Osteoblast (primary cell): Measurements from ENCODE around the gene FILIP1L. TPM values are rescaled to one million over a fixed set of nuclear protein-coding genes. Genes with fewer than 3 reads are reported as not detected.
A peak's percentile ranks its signal among the peaks of the same experiment; 100 is the strongest.

Source experiments
- DNase-seq: peaks from one replicate; pipeline ENCODE4 v3.0.0; 2011; ENCODE audit warnings: low spot score, mixed read lengths; ENCODE audit not compliant: insufficient read length; ENCODE audit errors: missing footprints
- H2AFZ ChIP-seq: 2 replicates; pipeline ENCODE4 v1.6.0; 2011; ENCODE audit warnings: mild to moderate bottlenecking, low read length
- H3K27ac ChIP-seq: 2 replicates; pipeline ENCODE4 v1.5.1; 2011; ENCODE audit warnings: mild to moderate bottlenecking, low read depth, low read length, moderate library complexity
- H3K27me3 ChIP-seq: 2 replicates; pipeline ENCODE4 v1.6.0; 2012; ENCODE audit warnings: mild to moderate bottlenecking, control low read depth, inconsistent platforms, low read length, moderate library complexity; ENCODE audit not compliant: insufficient read depth
- H3K36me3 ChIP-seq: 2 replicates; pipeline ENCODE4 v1.5.1; 2011; ENCODE audit warnings: mild to moderate bottlenecking, low read length, control low read depth, moderate library complexity; ENCODE audit not compliant: insufficient read depth
- H3K4me1 ChIP-seq: 2 replicates; pipeline ENCODE4 v1.5.1; 2011; ENCODE audit warnings: mild to moderate bottlenecking, low read length, control low read depth, moderate library complexity; ENCODE audit not compliant: insufficient read depth
- H3K4me2 ChIP-seq: 2 replicates; pipeline ENCODE4 v1.6.0; 2011; ENCODE audit warnings: mild to moderate bottlenecking, low read length; ENCODE audit not compliant: insufficient read depth
- H3K4me3 ChIP-seq: fragments of 200-600 bp; sonication (generic); 3 replicates; pipeline ENCODE4 v1.5.1; 2012; ENCODE audit warnings: mild to moderate bottlenecking, low read length, inconsistent platforms; ENCODE audit not compliant: insufficient read depth
- H3K79me2 ChIP-seq: 2 replicates; pipeline ENCODE4 v1.6.0; 2012; ENCODE audit warnings: mild to moderate bottlenecking, low read length, control low read depth, inconsistent platforms; ENCODE audit not compliant: insufficient read depth
- H3K9me3 ChIP-seq: 2 replicates; pipeline ENCODE4 v1.5.1; 2011; ENCODE audit warnings: low read depth, low read length, control low read depth
- H4K20me1 ChIP-seq: 2 replicates; pipeline ENCODE4 v1.6.0; 2012; ENCODE audit warnings: mild to moderate bottlenecking, low read length, control low read depth; ENCODE audit not compliant: insufficient read depth
- CTCF ChIP-seq: IDR thresholded peaks from 2 replicates; pipeline ENCODE4 v1.5.1; 2011; ENCODE audit warnings: mild to moderate bottlenecking, low read depth, low read length, moderate library complexity; ENCODE audit errors: extremely low read depth
- total RNA-seq: library from RNA; depleted of rRNA; stranded (reverse); fragments of >200 nt; gene quantifications from 2 replicates; pipeline ENCODE4 v1.2.3, GENCODE V29; 2012

The FILIP1L gene
- total RNA-seq, 1 donor = 5.8 TPM

- Histone ChIP-seq H3K27ac (peak overlapping the region; percentile 91), H3K9me3 (no peaks in the 10 kb centered on the region), H3K4me3 (peak overlapping the region; percentile 90), H3K27me3 (no peaks in the 10 kb centered on the region), H4K20me1 (no peaks in the 10 kb centered on the region), H3K4me1 (peaks cover 37% of the 10 kb centered on the region), H3K36me3 (peaks cover 9% of the 10 kb centered on the region), H2AFZ (peak overlapping the region; percentile 63), H3K79me2 (peaks cover 54% of the 10 kb centered on the region), H3K4me2 (peak overlapping the region; percentile 81)
- no peak for TF ChIP-seq CTCF
- DNase-seq = peak; percentile 36
These were observed 238.7 kb downstream of the FILIP1L start for GRCh38 chr3:99875581-99875928.

GRCh38 chr3:99874237-99875002, 239.9 kb downstream of the FILIP1L start:
- Histone ChIP-seq H3K27me3 (no peaks in the 10 kb centered on the region), H3K4me1 (peaks cover 37% of the 10 kb centered on the region), H2AFZ (no peak overlapping the region), H3K9me3 (no peaks in the 10 kb centered on the region), H3K36me3 (peaks cover 14% of the 10 kb centered on the region), H3K79me2 (peaks cover 63% of the 10 kb centered on the region), H3K27ac (peak overlapping the region; percentile 91), H3K4me3 (peak overlapping the region; percentile 90), H3K4me2 (peak overlapping the region; percentile 81), H4K20me1 (no peaks in the 10 kb centered on the region)
- no peak for DNase-seq
- no peak for TF ChIP-seq CTCF

GRCh38 chr3:99873269-99874102, 240.8 kb downstream of the FILIP1L start:
- no peak for DNase-seq
- Histone ChIP-seq H3K27ac (peak overlapping the region; percentile 41), H3K36me3 (peaks cover 15% of the 10 kb centered on the region), H4K20me1 (no peaks in the 10 kb centered on the region), H3K4me2 (peak overlapping the region; percentile 81), H2AFZ (no peak overlapping the region), H3K4me3 (peak overlapping the region; percentile 90), H3K27me3 (no peaks in the 10 kb centered on the region), H3K9me3 (no peaks in the 10 kb centered on the region), H3K79me2 (peaks cover 71% of the 10 kb centered on the region), H3K4me1 (peaks cover 37% of the 10 kb centered on the region)
- TF ChIP-seq CTCF = no peak

- Histone ChIP-seq H3K27ac (peak overlapping the region; percentile 41), H3K36me3 (peaks cover 21% of the 10 kb centered on the region), H3K79me2 (peaks cover 77% of the 10 kb centered on the region)
These were observed 241.4 kb downstream of the FILIP1L start for GRCh38 chr3:99872923-99873254.

More at GRCh38 chr3:99872923-99873254, 241.4 kb downstream of the FILIP1L start:
- Histone ChIP-seq H2AFZ (no peak overlapping the region), H4K20me1 (no peaks in the 10 kb centered on the region), H3K9me3 (no peaks in the 10 kb centered on the region), H3K4me2 (peak overlapping the region; percentile 81), H3K4me3 (peak overlapping the region; percentile 16), H3K4me1 (peaks cover 37% of the 10 kb centered on the region), H3K27me3 (no peaks in the 10 kb centered on the region)
- no peak for DNase-seq
- TF ChIP-seq CTCF = no peak
